K562 (cell line): Measurements from ENCODE around the gene SPRY4. TPM values are rescaled to one million over a fixed set of nuclear protein-coding genes. Genes with fewer than 3 reads are reported as not detected.

Source experiments
- ATAC-seq: fragments of 200-7000 bp; cut with Tn5 transposase; 3 replicates; pipeline ENCODE4 v1.9.1; 2020; ENCODE audit warnings: moderate library complexity
- BruUV-seq: library from RNA; stranded (reverse); fragments of 400-500 nt; replicated peaks from 2 replicates; lab custom pipeline; 2021; lab: Mats Ljungman, UMichigan
- CTCF ChIA-PET: fragments of 300-600 bp; formaldehyde crosslinking; extraction: SDS; loops from one replicate; lab custom pipeline; 2021; ENCODE audit warnings: low intra/inter-chr PET ratio; lab: Yijun Ruan, JAX
- POLR2A ChIA-PET: fragments of 300-600, 350-650 bp; sonication (Branson Sonifier 250); formaldehyde crosslinking; extraction: SDS; loops from one replicate; lab custom pipeline; 2021; ENCODE audit warnings: antibody characterized with exemption, inconsistent platforms; lab: Yijun Ruan, JAX
- DNase-seq, 4 experiments: peaks; one replicate each; pipeline versions ENCODE4 v3.0.0 to v3.0.0-alpha.2; 2011 to 2018; ENCODE audit warnings: low spot score in 3 of 4, mixed read lengths in 3 of 4; ENCODE audit errors: extremely low read depth in 1 of 4
- FAIRE-seq: peaks from 2 replicates; lab custom pipeline; 2011; peaks lifted over from hg19 to GRCh38; lab: Jason Lieb, UNC
- H2AFZ ChIP-seq: 2 replicates; pipeline ENCODE4 v1.6.0; 2011; ENCODE audit warnings: low read depth, low read length, control low read depth, inconsistent platforms
- H3K27ac ChIP-seq: fragments of 200-600 bp; 3 replicates; pipeline ENCODE4 v1.8.0; 2011; ENCODE audit warnings: low read depth, mild to moderate bottlenecking, control low read depth, inconsistent platforms, low read length, moderate library complexity, mixed read lengths; ENCODE audit errors: extremely low read depth
- H3K27me3 ChIP-seq, 2 experiments: fragments of 300-600 bp in 1 of 2; 2 replicates in 1 of 2; 3 replicates in 1 of 2; pipeline versions ENCODE4 v1.6.0 to v1.8.0; 2011; ENCODE audit warnings: inconsistent platforms in 2 of 2, low read length in 2 of 2, mild to moderate bottlenecking in 1 of 2, mixed read lengths in 1 of 2, moderate library complexity in 1 of 2; ENCODE audit not compliant: control insufficient read depth in 2 of 2, insufficient read depth in 2 of 2
- H3K36me3 ChIP-seq: fragments of 300-600 bp; 3 replicates; pipeline ENCODE4 v1.8.0; 2011; ENCODE audit warnings: mild to moderate bottlenecking, low read length, inconsistent platforms; ENCODE audit not compliant: control insufficient read depth, insufficient read depth
- H3K4me1 ChIP-seq, 2 experiments: fragments of 200-600 bp in 1 of 2; replicated peaks in 1 of 2; 2 replicates in 1 of 2; 3 replicates in 1 of 2; pipeline versions ENCODE4 v1.5.1 to v1.8.0; 2011; ENCODE audit warnings: inconsistent platforms in 2 of 2, low read length in 2 of 2, mild to moderate bottlenecking in 1 of 2, mixed read lengths in 1 of 2, moderate library complexity in 1 of 2; ENCODE audit not compliant: control insufficient read depth in 2 of 2, insufficient read depth in 2 of 2
- H3K4me2 ChIP-seq: 2 replicates; pipeline ENCODE4 v1.6.1; 2011; ENCODE audit warnings: low read length, control low read depth, inconsistent platforms, mixed read lengths; ENCODE audit not compliant: insufficient read depth
- H3K4me3 ChIP-seq: fragments of 200-600 bp; sonication (generic), shearing (Covaris generic); 2 replicates; pipeline ENCODE4 v1.5.1; 2016; ENCODE audit warnings: control low read depth, inconsistent platforms
- H3K79me2 ChIP-seq: fragments of 200-600 bp; 3 replicates; pipeline ENCODE4 v1.8.0; 2011; ENCODE audit warnings: low read length, inconsistent platforms; ENCODE audit not compliant: control insufficient read depth, insufficient read depth
- H3K9ac ChIP-seq, 2 experiments: 2 replicates each; pipeline versions ENCODE4 v1.6.0 to v1.6.1; 2011; ENCODE audit warnings: low read depth in 2 of 2, low read length in 2 of 2, control low read depth in 1 of 2, inconsistent platforms in 1 of 2, mild to moderate bottlenecking in 1 of 2, mixed read lengths in 1 of 2; ENCODE audit not compliant: insufficient read depth in 1 of 2
- H3K9me1 ChIP-seq: one replicate; pipeline ENCODE4 v1.6.0; 2011; ENCODE audit warnings: inconsistent platforms, mild to moderate bottlenecking, low read length, moderate library complexity; ENCODE audit not compliant: control insufficient read depth, insufficient read depth
- H3K9me3 ChIP-seq: replicated peaks from 2 replicates; pipeline ENCODE4 v1.5.1; 2011; ENCODE audit warnings: low read depth, low read length, inconsistent platforms; ENCODE audit not compliant: control insufficient read depth, insufficient read depth
- H4K20me1 ChIP-seq: replicated peaks from 2 replicates; pipeline ENCODE4 v1.6.1; 2011; ENCODE audit warnings: low read length, inconsistent platforms, mixed read lengths; ENCODE audit not compliant: control insufficient read depth, insufficient read depth
- ARID1B ChIP-seq: fragments of 450-650 bp; IDR thresholded peaks from 2 replicates; pipeline ENCODE4 v1.6.1; 2016; ENCODE audit warnings: antibody characterized with exemption, mild to moderate bottlenecking, inconsistent platforms
- BRD9 ChIP-seq: fragments of 450-650 bp; IDR thresholded peaks from 2 replicates; pipeline ENCODE4 v1.6.1; 2018; ENCODE audit warnings: low read depth; ENCODE audit not compliant: partially characterized antibody
- FOXK1 ChIP-seq: sonication (generic); formaldehyde crosslinking; IDR thresholded peaks from 2 replicates; pipeline ENCODE4 v1.8.0; 2022; ENCODE audit warnings: missing genetic modification reagents, mild to moderate bottlenecking, borderline replicate concordance
- FOXP1 ChIP-seq: sonication (generic); formaldehyde crosslinking; IDR thresholded peaks from 2 replicates; pipeline ENCODE4 v1.8.0; 2022; ENCODE audit warnings: mild to moderate bottlenecking, missing genetic modification reagents
- HDAC3 ChIP-seq: fragments of 450-650 bp; IDR thresholded peaks from 2 replicates; pipeline ENCODE4 v1.6.1; 2018; ENCODE audit warnings: borderline replicate concordance, mild to moderate bottlenecking, moderate library complexity; ENCODE audit not compliant: partially characterized antibody
- SAP30 ChIP-seq: fragments of 200-600 bp; sonication (generic); IDR thresholded peaks from 2 replicates; pipeline ENCODE4 v1.6.1; 2012; ENCODE audit warnings: borderline replicate concordance, low read depth, mild to moderate bottlenecking, moderate library complexity, low read length, control low read depth, inconsistent platforms; ENCODE audit not compliant: insufficient read depth, poor library complexity, severe bottlenecking
- TGIF2 ChIP-seq: sonication (generic); formaldehyde crosslinking; IDR thresholded peaks from 2 replicates; pipeline ENCODE4 v1.8.1; 2022; ENCODE audit warnings: mild to moderate bottlenecking, missing genetic modification reagents, moderate library complexity
- ZNF239 ChIP-seq: fragments of 250-450 bp; sonication (Bioruptor Pico); IDR thresholded peaks from 2 replicates; pipeline ENCODE4 v1.4.0; 2020; ENCODE audit warnings: mild to moderate bottlenecking
- WGBS: fragments of 100-300 bp; shearing (Covaris generic); methylation state at CpG from one replicate; pipeline ENCODE4 v1.1.6; 2016; ENCODE audit warnings: low coverage, mixed read lengths; ENCODE audit not compliant: insufficient coverage; ENCODE audit errors: missing lambda C conversion rate; 5-methylcytosine and 5-hydroxymethylcytosine counted together
- in situ Hi-C: fragments of 300-500 bp; cut with MboI; formaldehyde crosslinking; loops from 4 replicates; pipeline ENCODE4 v1.15.0; 2018; ENCODE audit warnings: inconsistent platforms, mixed read lengths
- intact Hi-C: fragments of 100-400 bp; cut with micrococcal nuclease; formaldehyde crosslinking; loops from 2 replicates; pipeline ENCODE4 v1.14.2; 2022
- polyA plus RNA-seq, 8 experiments: library from polyadenylated mRNA; depleted of rRNA in 4 of 8; stranded (reverse) in 5 of 8; unstranded in 3 of 8; fragments of >200 nt; fragmentation: Nextera tagmentation in 2 of 8; fragmentation: Illumina TruSeq in 1 of 8; extraction: Ambion mirVana in 2 of 8; extraction: Trizol in 1 of 8; gene quantifications; 2 replicates each; pipeline versions ENCODE4 v1.2.1 to v1.2.3, GENCODE V29; 2011 to 2014; ENCODE audit warnings: inconsistent platforms in 1 of 8, missing spikeins in 1 of 8
- total RNA-seq, 7 experiments: library from RNA; depleted of rRNA in 6 of 7; stranded (reverse); fragments of >200 nt in 6 of 7; fragmentation: Illumina TruSeq in 2 of 7; extraction: Trizol in 2 of 7; gene quantifications; 2 replicates each; pipeline versions ENCODE4 v1.2.1 to v1.2.3, GENCODE V29; 2011 to 2021; ENCODE audit warnings: low replicate concordance in 1 of 7
- TF ChIP-seq, protein P1 (sequence below), 2 experiments: fragments of 200-800 bp in 1 of 2; sonication (Bioruptor generic) in 1 of 2; sonication (generic) in 1 of 2; formaldehyde crosslinking in 1 of 2; IDR thresholded peaks in 1 of 2; conservative IDR thresholded peaks in 1 of 2; 2 replicates each; pipeline versions ENCODE4 v1.5.0 to v1.6.1; 2016 to 2020; ENCODE audit warnings: missing compliant biosample characterization in 1 of 2, missing genetic modification characterization in 1 of 2, missing genetic modification reagents in 1 of 2
- TF ChIP-seq, protein P2 (sequence below): sonication (generic); formaldehyde crosslinking; IDR thresholded peaks from 2 replicates; pipeline ENCODE4 v1.9.0; 2022; ENCODE audit warnings: mild to moderate bottlenecking, missing genetic modification reagents
- TF ChIP-seq, protein P3 (sequence below): fragments of 250-450 bp; sonication (Bioruptor Pico); IDR thresholded peaks from 2 replicates; pipeline ENCODE4 v1.8.0; 2022; ENCODE audit warnings: inconsistent platforms, mild to moderate bottlenecking, moderate library complexity, borderline replicate concordance
- TF ChIP-seq, protein P4 (sequence below): IDR thresholded peaks from 2 replicates; pipeline ENCODE4 v1.6.1; 2016; ENCODE audit warnings: missing genetic modification characterization, missing compliant biosample characterization
- TF ChIP-seq, protein P5 (sequence below): fragments of 250-450 bp; sonication (Bioruptor Pico); IDR thresholded peaks from 2 replicates; pipeline ENCODE4 v1.5.1; 2021; ENCODE audit warnings: mild to moderate bottlenecking

The SPRY4 gene
- total and polyA plus RNA-seq, 9 of the 15 experiments (the other 6 are each of a cell fraction or from before 2014, with no cell fraction given), result 2.6 to 24.2 (median 9.5) TPM

DNA sequence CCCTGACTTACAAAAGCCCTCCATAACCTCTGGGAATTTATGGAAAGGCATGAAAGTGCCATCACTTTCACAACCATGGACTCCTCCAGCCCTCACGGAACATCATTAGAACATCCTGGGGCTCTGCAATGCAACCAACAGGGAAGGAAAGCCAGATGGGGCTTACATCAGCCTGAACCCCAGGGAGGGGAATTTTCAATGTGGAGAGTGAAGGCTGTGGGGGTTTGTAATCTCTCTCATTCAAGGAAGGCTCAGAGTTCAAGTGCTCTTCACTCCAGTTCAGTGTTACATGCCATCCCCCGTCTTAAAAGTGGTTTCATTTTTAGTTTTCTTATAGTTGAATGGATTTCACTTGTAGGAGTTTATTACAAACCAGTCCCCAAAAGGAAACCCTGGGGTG lies 5.7 kb downstream of the SPRY4 start:
- no peak for FAIRE-seq
- CTCF ChIA-PET, result no interaction called here
- BruUV-seq, result no TSS peak
- H3K4me2 ChIP-seq, result no peak overlapping the region
- no peak for ATAC-seq
- H3K36me3 ChIP-seq, result peaks cover 52% of the 10 kb centered on the region; the same call in 2 of the 3 replicates
- H3K4me1 ChIP-seq, result peaks cover 34 to 35% of the 10 kb centered on the region in 2 experiments
- peaks cover 100% of the 10 kb centered on the region for H3K79me2 ChIP-seq
- intact Hi-C loops (no loop called here), in situ Hi-C loops (no loop called here)
- POLR2A ChIA-PET, result interaction anchor here (0.6 kb wide), 1 partner anchor 8 kb away, joined by 3 read pairs; no protein-coding TSS in a partner anchor
- no peak overlapping the region for H2AFZ ChIP-seq
- no peak overlapping the region for H3K9ac ChIP-seq
- DNase-seq, result no peak
- H3K4me3 ChIP-seq, result no peak overlapping the region
- no peaks in the 10 kb centered on the region for H3K9me3 ChIP-seq
- H4K20me1 ChIP-seq, result peaks cover 31% of the 10 kb centered on the region; the same call in 1 of the 2 replicates
- H3K27me3 ChIP-seq, result no peaks in the 10 kb centered on the region
- TF ChIP-seq ZNF239 (CRISPR knock-in tag) (no peak), ARID1B (no peak), FOXP1 (CRISPR knock-in tag) (no peak), FOXK1 (CRISPR knock-in tag) (no peak), HDAC3 (no peak), BRD9 (no peak), SAP30 (no peak), TGIF2 (CRISPR knock-in tag) (no peak)
- TF ChIP-seq, protein P1, sequence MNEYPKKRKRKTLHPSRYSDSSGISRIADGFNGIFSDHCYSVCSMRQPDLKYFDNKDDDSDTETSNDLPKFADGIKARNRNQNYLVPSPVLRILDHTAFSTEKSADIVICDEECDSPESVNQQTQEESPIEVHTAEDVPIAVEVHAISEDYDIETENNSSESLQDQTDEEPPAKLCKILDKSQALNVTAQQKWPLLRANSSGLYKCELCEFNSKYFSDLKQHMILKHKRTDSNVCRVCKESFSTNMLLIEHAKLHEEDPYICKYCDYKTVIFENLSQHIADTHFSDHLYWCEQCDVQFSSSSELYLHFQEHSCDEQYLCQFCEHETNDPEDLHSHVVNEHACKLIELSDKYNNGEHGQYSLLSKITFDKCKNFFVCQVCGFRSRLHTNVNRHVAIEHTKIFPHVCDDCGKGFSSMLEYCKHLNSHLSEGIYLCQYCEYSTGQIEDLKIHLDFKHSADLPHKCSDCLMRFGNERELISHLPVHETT (CRISPR knock-in tag; conservative IDR thresholded peaks at IDR 0.05 in 1 of 2, IDR thresholded peaks at IDR 0.05 in 1 of 2), result no peak
- TF ChIP-seq, protein P2, sequence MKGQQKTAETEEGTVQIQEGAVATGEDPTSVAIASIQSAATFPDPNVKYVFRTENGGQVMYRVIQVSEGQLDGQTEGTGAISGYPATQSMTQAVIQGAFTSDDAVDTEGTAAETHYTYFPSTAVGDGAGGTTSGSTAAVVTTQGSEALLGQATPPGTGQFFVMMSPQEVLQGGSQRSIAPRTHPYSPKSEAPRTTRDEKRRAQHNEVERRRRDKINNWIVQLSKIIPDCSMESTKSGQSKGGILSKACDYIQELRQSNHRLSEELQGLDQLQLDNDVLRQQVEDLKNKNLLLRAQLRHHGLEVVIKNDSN, result no peak
- TF ChIP-seq, protein P3, sequence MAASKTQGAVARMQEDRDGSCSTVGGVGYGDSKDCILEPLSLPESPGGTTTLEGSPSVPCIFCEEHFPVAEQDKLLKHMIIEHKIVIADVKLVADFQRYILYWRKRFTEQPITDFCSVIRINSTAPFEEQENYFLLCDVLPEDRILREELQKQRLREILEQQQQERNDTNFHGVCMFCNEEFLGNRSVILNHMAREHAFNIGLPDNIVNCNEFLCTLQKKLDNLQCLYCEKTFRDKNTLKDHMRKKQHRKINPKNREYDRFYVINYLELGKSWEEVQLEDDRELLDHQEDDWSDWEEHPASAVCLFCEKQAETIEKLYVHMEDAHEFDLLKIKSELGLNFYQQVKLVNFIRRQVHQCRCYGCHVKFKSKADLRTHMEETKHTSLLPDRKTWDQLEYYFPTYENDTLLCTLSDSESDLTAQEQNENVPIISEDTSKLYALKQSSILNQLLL (CRISPR knock-in tag), result no peak
- TF ChIP-seq, protein P4, sequence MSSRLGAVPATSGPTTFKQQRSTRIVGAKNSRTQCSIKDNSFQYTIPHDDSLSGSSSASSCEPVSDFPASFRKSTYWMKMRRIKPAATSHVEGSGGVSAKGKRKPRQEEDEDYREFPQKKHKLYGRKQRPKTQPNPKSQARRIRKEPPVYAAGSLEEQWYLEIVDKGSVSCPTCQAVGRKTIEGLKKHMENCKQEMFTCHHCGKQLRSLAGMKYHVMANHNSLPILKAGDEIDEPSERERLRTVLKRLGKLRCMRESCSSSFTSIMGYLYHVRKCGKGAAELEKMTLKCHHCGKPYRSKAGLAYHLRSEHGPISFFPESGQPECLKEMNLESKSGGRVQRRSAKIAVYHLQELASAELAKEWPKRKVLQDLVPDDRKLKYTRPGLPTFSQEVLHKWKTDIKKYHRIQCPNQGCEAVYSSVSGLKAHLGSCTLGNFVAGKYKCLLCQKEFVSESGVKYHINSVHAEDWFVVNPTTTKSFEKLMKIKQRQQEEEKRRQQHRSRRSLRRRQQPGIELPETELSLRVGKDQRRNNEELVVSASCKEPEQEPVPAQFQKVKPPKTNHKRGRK (tag), result no peak
- TF ChIP-seq, protein P5, sequence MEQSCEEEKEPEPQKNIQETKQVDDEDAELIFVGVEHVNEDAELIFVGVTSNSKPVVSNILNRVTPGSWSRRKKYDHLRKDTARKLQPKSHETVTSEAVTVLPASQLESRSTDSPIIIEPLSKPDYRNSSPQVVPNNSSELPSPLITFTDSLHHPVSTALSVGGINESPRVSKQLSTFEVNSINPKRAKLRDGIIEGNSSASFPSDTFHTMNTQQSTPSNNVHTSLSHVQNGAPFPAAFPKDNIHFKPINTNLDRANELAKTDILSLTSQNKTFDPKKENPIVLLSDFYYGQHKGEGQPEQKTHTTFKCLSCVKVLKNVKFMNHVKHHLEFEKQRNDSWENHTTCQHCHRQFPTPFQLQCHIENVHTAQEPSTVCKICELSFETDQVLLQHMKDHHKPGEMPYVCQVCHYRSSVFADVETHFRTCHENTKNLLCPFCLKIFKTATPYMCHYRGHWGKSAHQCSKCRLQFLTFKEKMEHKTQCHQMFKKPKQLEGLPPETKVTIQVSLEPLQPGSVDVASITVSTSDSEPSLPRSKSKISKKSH, result no peak
- H3K9me1 ChIP-seq, result no peaks in the 10 kb centered on the region
- H3K27ac ChIP-seq, result no peak overlapping the region
- 92% methylated on average over 2 of the region's 2 CpGs for WGBS
